ENCODE measurements around the gene SLIT1. TPM values are rescaled to one million over a fixed set of nuclear protein-coding genes. Genes with fewer than 3 reads are reported as not detected.

SLIT1 gene
- total and polyA plus RNA-seq, 7 donors: 0.04 to 0.30 (median 0.08) TPM

- ATAC-seq (no peak), DNase-seq (no peak)
- H3K9me3 ChIP-seq: no peaks in the 10 kb centered on the region
- H3K27me3 ChIP-seq (ENCODE audit: insufficient read depth in 3 of 3, low read length in 2 of 3): no peaks in the 10 kb centered on the region
- H3K4me3 ChIP-seq: no peak overlapping the region
- H3K27ac ChIP-seq: no peak overlapping the region
- H3K4me1 ChIP-seq: no peaks in the 10 kb centered on the region
- intact Hi-C loops (cut with DNase I): no loop called here
- TF ChIP-seq CTCF (IDR thresholded peaks at IDR 0.05): no peak
- 80 to 84% (median 82%) methylated on average over 4 of the region's 4 CpGs for WGBS, 3 donors
- no peaks in the 10 kb centered on the region for H3K36me3 ChIP-seq (ENCODE audit: insufficient read depth in 1 of 2, low read depth in 1 of 2)
These were observed 31.0 kb downstream of the SLIT1 start for GRCh38 chr10:97154781-97155180.

GRCh38 chr10:97154162-97154561 lies 31.6 kb downstream of the SLIT1 start:
- Histone ChIP-seq H3K4me1 (no peaks in the 10 kb centered on the region), H3K36me3 (ENCODE audit: insufficient read depth in 1 of 2, low read depth in 1 of 2) (no peaks in the 10 kb centered on the region), H3K27me3 (ENCODE audit: insufficient read depth in 3 of 3, low read length in 2 of 3) (no peaks in the 10 kb centered on the region), H3K27ac (no peak overlapping the region), H3K9me3 (no peaks in the 10 kb centered on the region), H3K4me3 (no peak overlapping the region)
- WGBS, 3 donors: 33 to 73% (median 44%) methylated on average over 4 of the region's 4 CpGs
- no peak for TF ChIP-seq CTCF (IDR thresholded peaks at IDR 0.05)
- no peak for ATAC-seq
- no peak for DNase-seq
- intact Hi-C loops (cut with DNase I): no loop called here

GRCh38 chr10:97153270-97153850 lies 32.4 kb downstream of the SLIT1 start:
- no peak for TF ChIP-seq CTCF (IDR thresholded peaks at IDR 0.05)
- 57 to 66% (median 60%) methylated on average over 7 of the region's 7 CpGs for WGBS, 3 donors
- intact Hi-C loops (cut with DNase I): no loop called here

GRCh38 chr10:97151307-97151914 lies 34.3 kb downstream of the SLIT1 start:
- Histone ChIP-seq H3K9me3 (no peaks in the 10 kb centered on the region), H3K27ac (no peak overlapping the region), H3K4me3 (no peak overlapping the region), H3K4me1 (no peaks in the 10 kb centered on the region), H3K27me3 (ENCODE audit: insufficient read depth in 3 of 3, low read length in 2 of 3) (no peaks in the 10 kb centered on the region), H3K36me3 (ENCODE audit: insufficient read depth in 1 of 2, low read depth in 1 of 2) (no peaks in the 10 kb centered on the region)
- intact Hi-C loops (cut with DNase I): no loop called here
- WGBS, 3 donors: 92 to 95% (median 95%) methylated on average over 6 of the region's 6 CpGs
- DNase-seq (no peak), ATAC-seq (no peak)
- no peak for TF ChIP-seq CTCF (IDR thresholded peaks at IDR 0.05)

More at GRCh38 chr10:97153270-97153850, 32.4 kb downstream of the SLIT1 start:
- no peak overlapping the region for H3K4me3 ChIP-seq
- ATAC-seq (no peak), DNase-seq (no peak)
- no peaks in the 10 kb centered on the region for H3K4me1 ChIP-seq
- H3K27ac ChIP-seq: no peak overlapping the region
- no peaks in the 10 kb centered on the region for H3K27me3 ChIP-seq (ENCODE audit: insufficient read depth in 3 of 3, low read length in 2 of 3)
- no peaks in the 10 kb centered on the region for H3K9me3 ChIP-seq
- H3K36me3 ChIP-seq (ENCODE audit: insufficient read depth in 1 of 2, low read depth in 1 of 2): no peaks in the 10 kb centered on the region

GRCh38 chr10:97150616-97151015 lies 35.1 kb downstream of the SLIT1 start:
- TF ChIP-seq CTCF (IDR thresholded peaks at IDR 0.05): no peak
- H3K4me3 ChIP-seq: no peak overlapping the region
- ATAC-seq (no peak), DNase-seq (no peak)
- no peaks in the 10 kb centered on the region for H3K9me3 ChIP-seq
- no peaks in the 10 kb centered on the region for H3K4me1 ChIP-seq
- no peak overlapping the region for H3K27ac ChIP-seq
- no peaks in the 10 kb centered on the region for H3K36me3 ChIP-seq (ENCODE audit: insufficient read depth in 1 of 2, low read depth in 1 of 2)
- no peaks in the 10 kb centered on the region for H3K27me3 ChIP-seq (ENCODE audit: insufficient read depth in 3 of 3, low read length in 2 of 3)
- intact Hi-C loops (cut with DNase I): no loop called here
- WGBS, 3 donors: 71 to 75% (median 75%) methylated on average over 8 of the region's 8 CpGs
